Measurements from ENCODE around the gene KIAA1586. TPM values are rescaled to one million over a fixed set of nuclear protein-coding genes. Genes with fewer than 3 reads are reported as not detected.

The KIAA1586 gene
- total and polyA plus RNA-seq, 9 of the 15 experiments (the other 6 are each of a cell fraction or from before 2014, with no cell fraction given): 23.4 to 43.6 (median 29.5) TPM

- TF ChIP-seq KLF13 (tag; IDR thresholded peaks at IDR 0.05; ENCODE audit: borderline replicate concordance, low read depth): no peak
- TF ChIP-seq ZNF518B (CRISPR knock-in tag; IDR thresholded peaks at IDR 0.05): no peak
- no peak for TF ChIP-seq BRF2 (IDR thresholded peaks at IDR 0.05; ENCODE audit: borderline replicate concordance, insufficient read depth, insufficient read length)
- no peak for TF ChIP-seq ZNF766 (CRISPR knock-in tag; conservative IDR thresholded peaks at IDR 0.05)
- TF ChIP-seq SPI1 (IDR thresholded peaks at IDR 0.05; ENCODE audit: borderline replicate concordance, low read depth, low read length): no peak
- TF ChIP-seq MIER1 (IDR thresholded peaks at IDR 0.05; ENCODE audit: low read depth): no peak
- TF ChIP-seq SMAD2 (IDR thresholded peaks at IDR 0.05; ENCODE audit: low read depth, low read length): no peak
- TF ChIP-seq ZNF174 (CRISPR knock-in tag; IDR thresholded peaks at IDR 0.05): no peak
- no peak for TF ChIP-seq XRCC3 (IDR thresholded peaks at IDR 0.05)
- TF ChIP-seq IRF9 (tag; IDR thresholded peaks at IDR 0.05): peak; percentile 66; the same call in 1 of the 2 replicates
- TF ChIP-seq CREM (IDR thresholded peaks at IDR 0.05; ENCODE audit: low read depth): no peak
- TF ChIP-seq KLF6 (CRISPR knock-in tag; IDR thresholded peaks at IDR 0.05; ENCODE audit: borderline replicate concordance): 0 out of 2 replicates have a peak, but pooled peaks have one; percentile 52
- TF ChIP-seq ZBTB34 (CRISPR knock-in tag; IDR thresholded peaks at IDR 0.05): peak; percentile 28; the same call in 1 of the 2 replicates
- no peak for TF ChIP-seq TCF3 (CRISPR knock-in tag; IDR thresholded peaks at IDR 0.05)
- TF ChIP-seq IRF1 (CRISPR knock-in tag; IDR thresholded peaks at IDR 0.05; ENCODE audit: borderline replicate concordance): no peak
- TF ChIP-seq PRPF4 (IDR thresholded peaks at IDR 0.05; ENCODE audit: insufficient read depth, low read depth, low read length, poor library complexity, severe bottlenecking): no peak
These were observed 13.3 kb upstream of the KIAA1586 start (continued) for GRCh38 chr6:57033228-57033627.
